LNCAP (cell line): ENCODE measurements around the gene ASB13.

Source experiments
- TF ChIP-seq, protein P1 (sequence below): fragments of 450-650 bp; IDR thresholded peaks from 2 replicates; pipeline ENCODE4 v1.5.1; 2017; ENCODE audit warnings: mild to moderate bottlenecking

ASB13 gene

DNA sequence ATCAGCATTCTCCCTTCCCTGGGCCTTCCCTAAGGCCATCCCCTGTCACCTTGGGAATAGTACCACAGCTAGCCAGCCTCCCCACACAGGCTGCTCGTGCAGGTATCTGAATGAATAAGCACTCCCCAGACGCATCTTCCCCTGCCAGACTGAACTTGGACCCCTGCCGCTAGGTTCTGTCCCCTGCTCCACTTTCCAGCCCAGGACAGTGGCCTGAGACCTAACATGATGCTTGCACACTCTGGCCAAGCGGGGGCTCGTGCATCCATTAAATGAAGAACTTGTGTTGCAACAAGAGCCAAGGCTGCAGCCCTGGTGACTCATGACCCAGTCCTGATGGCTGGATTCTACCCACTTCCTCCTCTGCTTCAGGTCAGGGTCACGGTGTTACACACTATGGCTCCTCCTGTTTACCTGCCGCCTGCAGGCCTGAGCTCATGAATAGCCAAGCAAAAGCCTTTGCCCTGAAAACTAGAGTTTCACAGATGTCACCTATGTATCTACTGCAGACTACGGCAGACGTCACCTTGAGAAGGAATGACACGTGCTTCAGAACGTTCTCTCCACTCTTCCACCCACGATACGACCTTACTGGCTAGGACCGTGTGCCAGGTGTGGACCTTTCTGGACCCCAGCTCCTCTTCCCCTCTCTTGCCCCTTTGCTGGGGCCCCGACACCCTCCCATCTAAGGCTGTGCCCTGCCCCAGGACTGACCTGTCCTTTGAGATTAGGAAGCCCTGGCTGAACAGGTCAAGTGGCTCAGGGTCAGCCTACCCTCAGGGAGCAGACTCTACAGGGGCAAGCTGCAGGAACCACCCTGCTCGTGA lies 6.5 kb downstream of the ASB13 start:
- TF ChIP-seq, protein P1, sequence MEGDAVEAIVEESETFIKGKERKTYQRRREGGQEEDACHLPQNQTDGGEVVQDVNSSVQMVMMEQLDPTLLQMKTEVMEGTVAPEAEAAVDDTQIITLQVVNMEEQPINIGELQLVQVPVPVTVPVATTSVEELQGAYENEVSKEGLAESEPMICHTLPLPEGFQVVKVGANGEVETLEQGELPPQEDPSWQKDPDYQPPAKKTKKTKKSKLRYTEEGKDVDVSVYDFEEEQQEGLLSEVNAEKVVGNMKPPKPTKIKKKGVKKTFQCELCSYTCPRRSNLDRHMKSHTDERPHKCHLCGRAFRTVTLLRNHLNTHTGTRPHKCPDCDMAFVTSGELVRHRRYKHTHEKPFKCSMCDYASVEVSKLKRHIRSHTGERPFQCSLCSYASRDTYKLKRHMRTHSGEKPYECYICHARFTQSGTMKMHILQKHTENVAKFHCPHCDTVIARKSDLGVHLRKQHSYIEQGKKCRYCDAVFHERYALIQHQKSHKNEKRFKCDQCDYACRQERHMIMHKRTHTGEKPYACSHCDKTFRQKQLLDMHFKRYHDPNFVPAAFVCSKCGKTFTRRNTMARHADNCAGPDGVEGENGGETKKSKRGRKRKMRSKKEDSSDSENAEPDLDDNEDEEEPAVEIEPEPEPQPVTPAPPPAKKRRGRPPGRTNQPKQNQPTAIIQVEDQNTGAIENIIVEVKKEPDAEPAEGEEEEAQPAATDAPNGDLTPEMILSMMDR, result no peak

DNA sequence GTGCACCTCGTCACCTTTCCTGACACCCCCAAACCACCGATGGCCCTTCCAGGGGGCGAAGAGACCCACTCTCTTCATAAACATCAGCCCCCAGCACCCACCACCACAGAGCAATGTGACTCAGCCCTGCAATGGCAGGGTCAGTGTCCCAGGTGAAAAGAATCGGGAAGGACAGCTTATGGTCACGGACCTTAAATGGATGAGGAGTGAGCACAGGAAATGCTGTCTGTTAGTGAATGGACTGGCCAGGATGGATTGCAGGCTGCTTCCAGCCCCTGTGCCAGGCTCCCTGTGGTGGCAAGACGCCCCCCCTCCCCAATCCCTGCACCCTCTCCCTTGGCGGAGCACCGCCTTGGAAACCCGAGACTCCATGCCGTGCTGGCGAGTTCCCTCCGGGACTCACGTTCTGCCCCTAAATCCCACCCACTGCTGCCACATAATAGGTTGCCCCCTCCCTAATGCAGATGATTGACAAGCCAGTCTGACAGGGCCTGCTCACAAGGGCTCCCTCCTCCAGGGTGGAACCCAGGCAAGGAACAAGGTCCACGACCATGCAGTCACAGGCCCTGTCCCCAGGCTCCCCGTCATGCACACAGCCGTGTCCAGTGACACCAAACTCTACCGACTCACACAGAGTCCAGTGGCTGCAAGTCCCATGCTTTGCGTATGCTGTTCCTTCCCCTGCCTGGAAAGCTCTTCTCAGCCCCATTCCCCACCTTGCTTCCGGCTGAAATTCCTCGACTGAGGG lies 7.3 kb downstream of the ASB13 start:
- TF ChIP-seq, protein P1, result no peak

GRCh38 chr10:5656737-5657579 lies 9.4 kb downstream of the ASB13 start:
- TF ChIP-seq, protein P1, result no peak

DNA sequence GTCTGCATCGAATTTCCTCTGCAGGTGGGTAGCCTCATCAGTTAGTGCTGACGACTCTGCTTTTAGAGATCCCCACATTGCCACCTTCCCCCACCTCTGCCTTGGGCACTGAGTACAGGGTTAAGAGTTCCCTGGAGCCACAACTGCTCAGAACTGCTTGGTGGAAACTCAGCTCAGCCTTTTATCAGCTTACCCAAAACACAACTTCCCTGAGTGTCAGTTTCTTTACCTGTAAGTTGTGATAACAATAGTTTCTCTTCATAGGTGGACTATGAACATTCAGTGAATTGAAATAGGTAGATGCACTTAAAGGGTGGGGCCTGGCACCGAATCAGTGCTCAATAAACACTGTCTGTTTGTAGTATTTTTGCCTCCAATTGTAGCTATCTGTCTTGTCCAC lies 11.3 kb downstream of the ASB13 start:
- TF ChIP-seq, protein P1, result no peak

GRCh38 chr10:5654218-5654755 lies 12.1 kb downstream of the ASB13 start:
- TF ChIP-seq, protein P1, result no peak

- TF ChIP-seq, protein P1, result no peak
Measured at GRCh38 chr10:5652746-5653145, 13.6 kb downstream of the ASB13 start.

DNA sequence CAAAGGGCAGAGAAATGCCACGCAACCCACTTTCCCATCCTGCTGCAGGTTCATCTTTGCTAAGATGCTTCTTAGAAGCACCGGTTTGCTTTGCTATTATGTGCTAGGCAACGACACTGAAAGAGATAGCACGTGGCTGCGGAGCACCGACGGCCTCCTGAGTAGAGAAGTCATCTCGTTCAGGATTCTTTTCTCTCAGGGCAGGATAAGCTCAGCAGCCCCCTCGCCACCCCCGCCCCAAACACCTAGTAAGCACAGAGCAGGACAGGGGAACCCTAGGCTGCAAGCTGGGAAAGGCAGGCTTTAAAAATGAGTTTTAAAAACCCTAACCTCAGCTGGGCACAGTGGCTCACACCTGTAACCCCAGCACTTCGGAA lies 15.0 kb downstream of the ASB13 start:
- TF ChIP-seq, protein P1, result no peak
